ENCODE data around the gene SCAPER. TPM values are rescaled to one million over a fixed set of nuclear protein-coding genes. Genes with fewer than 3 reads are reported as not detected.
A peak's percentile ranks its signal among the peaks of the same experiment; 100 is the strongest.
"Not testable (repeated sequence)": the region's sequence is repeated elsewhere in the genome, so short reads cannot be mapped to it uniquely, and the experiment has no call there.

Gene SCAPER
- total and polyA plus RNA-seq, 10 donors = 3.9 to 53.3 (median 34.0) TPM

DNA sequence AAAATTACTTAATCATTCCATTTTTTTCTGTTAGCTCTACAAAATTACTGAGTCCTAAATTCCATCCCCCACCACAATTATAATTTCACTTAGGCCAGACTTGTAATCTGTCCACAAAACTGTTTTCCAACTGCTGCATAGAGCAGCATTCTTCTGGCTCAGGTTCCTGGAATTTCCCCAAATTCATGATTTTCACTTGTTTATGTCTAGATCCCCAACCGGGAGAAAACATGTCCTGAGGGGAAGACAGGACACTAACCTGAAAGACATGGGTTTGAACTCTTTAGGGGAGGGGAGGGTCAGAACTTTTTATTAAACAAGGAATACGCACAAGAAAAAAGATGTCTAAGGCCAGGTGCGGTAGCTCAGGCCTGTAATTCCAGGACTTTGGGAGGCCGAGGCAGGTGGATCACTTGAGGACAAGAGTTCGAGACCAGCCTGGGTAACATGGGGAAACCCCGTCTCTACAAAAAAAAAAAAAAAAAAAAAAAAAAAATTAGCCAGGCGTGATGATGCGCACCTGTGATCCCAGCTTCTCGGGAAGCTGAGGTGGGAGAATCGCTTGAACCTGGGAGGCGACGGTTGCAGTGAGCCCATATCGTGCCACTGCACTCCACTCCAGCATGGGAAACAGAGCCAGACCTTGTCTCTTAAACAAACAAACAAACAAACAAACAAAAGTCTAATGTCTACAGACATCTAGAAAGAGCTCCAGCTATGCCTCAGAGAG is 595.4 kb downstream of the SCAPER start:
- H3K36me3 ChIP-seq = no peaks in the 10 kb centered on the region
- intact Hi-C loops (cut with DNase I; ENCODE audit: low total_unique reads) = no loop called here
- TF ChIP-seq, protein P1, sequence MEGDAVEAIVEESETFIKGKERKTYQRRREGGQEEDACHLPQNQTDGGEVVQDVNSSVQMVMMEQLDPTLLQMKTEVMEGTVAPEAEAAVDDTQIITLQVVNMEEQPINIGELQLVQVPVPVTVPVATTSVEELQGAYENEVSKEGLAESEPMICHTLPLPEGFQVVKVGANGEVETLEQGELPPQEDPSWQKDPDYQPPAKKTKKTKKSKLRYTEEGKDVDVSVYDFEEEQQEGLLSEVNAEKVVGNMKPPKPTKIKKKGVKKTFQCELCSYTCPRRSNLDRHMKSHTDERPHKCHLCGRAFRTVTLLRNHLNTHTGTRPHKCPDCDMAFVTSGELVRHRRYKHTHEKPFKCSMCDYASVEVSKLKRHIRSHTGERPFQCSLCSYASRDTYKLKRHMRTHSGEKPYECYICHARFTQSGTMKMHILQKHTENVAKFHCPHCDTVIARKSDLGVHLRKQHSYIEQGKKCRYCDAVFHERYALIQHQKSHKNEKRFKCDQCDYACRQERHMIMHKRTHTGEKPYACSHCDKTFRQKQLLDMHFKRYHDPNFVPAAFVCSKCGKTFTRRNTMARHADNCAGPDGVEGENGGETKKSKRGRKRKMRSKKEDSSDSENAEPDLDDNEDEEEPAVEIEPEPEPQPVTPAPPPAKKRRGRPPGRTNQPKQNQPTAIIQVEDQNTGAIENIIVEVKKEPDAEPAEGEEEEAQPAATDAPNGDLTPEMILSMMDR (IDR thresholded peaks at IDR 0.05 in 8 of 11, conservative IDR thresholded peaks at IDR 0.05 in 3 of 11) = no peak
- TF ChIP-seq POLR2AphosphoS5 (IDR thresholded peaks at IDR 0.05) = no peak
- no peak for TF ChIP-seq POLR2A (IDR thresholded peaks at IDR 0.05)
- H3K9me3 ChIP-seq = no peaks in the 10 kb centered on the region
- WGBS, 5 donors = 84 to 90% (median 90%) methylated on average over 13 of the region's 13 CpGs
- no peak for DNase-seq
- H3K27ac ChIP-seq = no peak overlapping the region
- H3K4me3 ChIP-seq = peak overlapping the region in 6 of 8 donors; percentile 59 to 77 (median 73)
- H3K4me1 ChIP-seq = peaks cover 12 to 67% (median 26%) of the 10 kb centered on the region in 6 donors
- no peaks in the 10 kb centered on the region for H3K27me3 ChIP-seq (replicated peaks in 1 of 7)

DNA sequence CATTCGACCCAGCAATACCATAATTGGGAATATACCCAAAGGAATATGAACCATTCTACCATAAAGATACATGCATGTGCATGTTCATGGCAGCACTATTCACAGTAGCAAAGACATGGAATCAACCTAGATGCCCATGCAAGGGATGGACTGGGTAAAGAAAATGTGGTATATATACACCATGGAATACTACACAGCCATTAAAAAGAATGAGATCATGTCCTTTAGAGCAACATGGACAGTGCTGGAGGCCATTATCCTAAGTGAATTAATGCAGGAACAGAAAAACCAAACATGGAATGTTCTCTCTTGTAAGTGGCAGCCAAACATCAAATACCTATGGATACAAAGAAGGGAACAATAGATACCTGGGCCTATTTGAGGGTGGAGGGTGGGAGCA is 601.2 kb downstream of the SCAPER start:
- intact Hi-C loops (cut with DNase I; ENCODE audit: low total_unique reads) = no loop called here
- no peaks in the 10 kb centered on the region for H3K27me3 ChIP-seq (replicated peaks in 1 of 7)

DNA sequence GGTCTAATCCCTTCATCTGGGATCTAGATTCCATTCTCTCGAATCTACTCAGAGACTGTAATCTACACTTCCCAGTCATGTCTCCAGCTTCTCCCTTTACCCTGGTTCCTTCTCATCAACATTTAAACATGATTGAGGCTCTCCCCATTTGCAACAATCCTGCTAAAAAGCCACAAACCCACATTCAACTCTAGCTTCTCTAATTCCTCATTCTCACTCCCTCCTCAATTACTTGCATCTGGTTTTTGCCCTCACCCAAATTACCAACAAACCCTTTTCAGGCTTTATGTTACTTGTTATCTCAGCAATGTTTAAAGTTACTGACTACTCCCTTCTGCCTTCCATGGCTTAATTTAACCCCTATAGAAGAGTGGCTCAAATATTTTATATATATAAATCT is 605.4 kb downstream of the SCAPER start:
- H3K27ac ChIP-seq = no peak overlapping the region
- H3K4me1 ChIP-seq = peaks cover 0 to 60% (median 16%) of the 10 kb centered on the region in 6 donors
- no peaks in the 10 kb centered on the region for H3K36me3 ChIP-seq
- H3K9me3 ChIP-seq = no peaks in the 10 kb centered on the region
- DNase-seq = no peak
- H3K27me3 ChIP-seq (replicated peaks in 1 of 7) = no peaks in the 10 kb centered on the region
- 44 to 88% (median 74%) methylated on average over 1 of the region's 1 CpG for WGBS, 5 donors
- intact Hi-C loops (cut with DNase I; ENCODE audit: low total_unique reads) = no loop called here
- H3K4me3 ChIP-seq = no peak overlapping the region
- TF ChIP-seq POLR2AphosphoS5 (IDR thresholded peaks at IDR 0.05) = no peak

More for the DNA sequence above, 601.2 kb downstream of the SCAPER start:
- no peak overlapping the region for H3K4me3 ChIP-seq
- no peak for TF ChIP-seq POLR2AphosphoS5 (IDR thresholded peaks at IDR 0.05)
- TF ChIP-seq, protein P1 (IDR thresholded peaks at IDR 0.05 in 8 of 11, conservative IDR thresholded peaks at IDR 0.05 in 3 of 11) = no peak
- no peak for TF ChIP-seq POLR2A (IDR thresholded peaks at IDR 0.05)
- H3K27ac ChIP-seq = no peak overlapping the region
- no peaks in the 10 kb centered on the region for H3K9me3 ChIP-seq
- no peaks in the 10 kb centered on the region for H3K36me3 ChIP-seq
- WGBS, 5 donors = 82 to 97% (median 91%) methylated on average over 1 of the region's 1 CpG
- H3K4me1 ChIP-seq = peaks cover 0 to 77% (median 17%) of the 10 kb centered on the region in 6 donors
- no peak for DNase-seq

DNA sequence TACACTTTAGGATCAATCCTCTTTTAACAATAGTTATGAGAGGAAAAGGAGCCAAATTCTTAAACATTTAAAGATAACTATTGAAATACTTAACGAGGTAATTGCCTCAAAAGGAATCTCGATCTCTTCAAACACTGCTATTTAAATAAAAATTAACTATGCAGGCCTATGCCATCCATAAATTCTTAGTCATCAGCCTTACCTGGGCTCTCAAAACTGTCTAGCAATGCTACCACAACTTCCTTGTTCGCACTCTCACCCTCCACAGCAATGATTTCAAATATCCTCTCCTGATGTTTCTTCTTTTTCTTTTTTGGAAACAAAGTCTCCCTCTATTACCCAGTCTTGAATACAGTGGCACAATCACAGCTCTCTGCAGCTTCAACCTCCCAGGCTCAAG is 606.2 kb downstream of the SCAPER start:
- Histone ChIP-seq H3K27ac (no peak overlapping the region), H3K4me1 (peaks cover 0 to 68% (median 17%) of the 10 kb centered on the region in 6 donors), H3K4me3 (no peak overlapping the region), H3K9me3 (no peaks in the 10 kb centered on the region), H3K27me3 (replicated peaks in 1 of 7) (no peaks in the 10 kb centered on the region), H3K36me3 (no peaks in the 10 kb centered on the region)
- intact Hi-C loops (cut with DNase I; ENCODE audit: low total_unique reads) = no loop called here
- no peak for DNase-seq
- 74 to 86% (median 79%) methylated on average over 3 of the region's 3 CpGs for WGBS, 5 donors
- TF ChIP-seq, protein P1 (IDR thresholded peaks at IDR 0.05 in 8 of 11, conservative IDR thresholded peaks at IDR 0.05 in 3 of 11) = no peak
- no peak for TF ChIP-seq POLR2A (IDR thresholded peaks at IDR 0.05)
- no peak for TF ChIP-seq POLR2AphosphoS5 (IDR thresholded peaks at IDR 0.05)

DNA sequence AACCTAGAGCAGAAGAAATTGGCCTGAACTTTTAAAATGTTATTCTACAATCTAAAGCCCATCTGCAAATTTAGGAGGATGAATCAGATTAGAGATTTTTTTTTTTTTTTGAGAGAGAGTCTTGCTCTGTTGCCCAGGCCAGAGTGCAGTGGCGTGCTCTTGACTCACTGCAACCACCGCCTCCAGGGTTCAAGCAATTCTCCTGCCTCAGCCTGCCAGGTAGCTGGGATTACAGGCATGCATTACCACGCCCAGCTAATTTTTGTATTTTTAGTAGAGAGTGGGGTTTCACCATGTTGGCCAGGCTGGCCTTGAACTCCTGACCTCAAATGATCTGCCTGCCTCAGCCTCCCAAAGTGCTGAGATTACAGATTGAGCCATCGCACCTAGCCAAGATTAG is 607.2 kb downstream of the SCAPER start:
- H3K9me3 ChIP-seq; H3K36me3 ChIP-seq; intact Hi-C loops (cut with DNase I; ENCODE audit: low total_unique reads); H3K27ac ChIP-seq; H3K4me3 ChIP-seq; H3K27me3 ChIP-seq (replicated peaks in 1 of 7); DNase-seq: not testable (repeated sequence)
- 93 to 100% (median 96%) methylated on average over 4 of the region's 4 CpGs for WGBS, 5 donors
- H3K4me1 ChIP-seq = peaks cover 0 to 68% (median 20%) of the 10 kb centered on the region in 6 donors
